Epithelial cell of proximal tubule (primary cell): ENCODE measurements around the gene AGMAT. TPM values are rescaled to one million over a fixed set of nuclear protein-coding genes. Genes with fewer than 3 reads are reported as not detected.

Source experiments
- DNase-seq: peaks from one replicate; pipeline ENCODE4 v3.0.0-alpha.2; 2011; ENCODE audit warnings: low read depth
- H3K4me3 ChIP-seq: 2 replicates; pipeline ENCODE4 v1.5.1; 2011; ENCODE audit warnings: low read depth, mild to moderate bottlenecking, low read length
- CTCF ChIP-seq: conservative IDR thresholded peaks from 2 replicates; pipeline ENCODE4 v1.5.1; 2012; ENCODE audit warnings: low read depth, mild to moderate bottlenecking, low read length
- total RNA-seq: library from RNA; depleted of rRNA; stranded (reverse); fragments of >200 nt; gene quantifications from 2 replicates; pipeline ENCODE4 v1.2.3, GENCODE V29; 2015

Gene AGMAT
- total RNA-seq, 1 donor from 2014 or later, result 3.2 TPM

GRCh38 chr1:15525050-15526020 lies 59.5 kb downstream of the AGMAT start:
- H3K4me3 ChIP-seq, result peak overlapping the region; percentile 82
- TF ChIP-seq CTCF, result no peak
- peak; percentile 78 for DNase-seq

- H3K4me3 ChIP-seq, result peak overlapping the region; percentile 79
- no peak for TF ChIP-seq CTCF
- no peak for DNase-seq
Measured at GRCh38 chr1:15524283-15525049, 60.4 kb downstream of the AGMAT start.

GRCh38 chr1:15524021-15524282 lies 60.9 kb downstream of the AGMAT start, which contains the start of gene CASP9:
TSS of gene CASP9 (minus strand) at chr1:15524215. CDS start at chr1:15524200, 15 bp downstream.
- no peak for DNase-seq
- no peak for TF ChIP-seq CTCF

GRCh38 chr1:15523104-15524020 lies 61.5 kb downstream of the AGMAT start:
- no peak for TF ChIP-seq CTCF
- no peak for DNase-seq
- peak overlapping the region; percentile 79 for H3K4me3 ChIP-seq

More at GRCh38 chr1:15524021-15524282, 60.9 kb downstream of the AGMAT start, which contains the start of gene CASP9:
- peak within 1 kb of the TSS; percentile 82 for H3K4me3 ChIP-seq

GRCh38 chr1:15522551-15522950 lies 62.3 kb downstream of the AGMAT start:
- no peak for TF ChIP-seq CTCF
- no peak overlapping the region for H3K4me3 ChIP-seq
- DNase-seq, result no peak

Other genes starting within 250 kb of the AGMAT start
- gene EFHD2, start 175.2 kb downstream of the AGMAT start, total RNA-seq, result 122 and 184 TPM in 2 replicates
- gene CTRC, start 146.6 kb downstream of the AGMAT start, total RNA-seq, result not detected in 2 replicates
- gene CELA2A, start 128.3 kb downstream of the AGMAT start, total RNA-seq, result not detected in 2 replicates
- not detected in 2 replicates for gene CELA2B, start 108.9 kb downstream of the AGMAT start, total RNA-seq
- gene CASP9, start 60.8 kb downstream of the AGMAT start, total RNA-seq, result 10.3 and 24.2 TPM in 2 replicates
- gene DNAJC16, start 58.2 kb downstream of the AGMAT start, total RNA-seq, result 9.8 and 13.5 TPM in 2 replicates
- gene DDI2, start 32.4 kb upstream of the AGMAT start, total RNA-seq, result 8.4 and 8.5 TPM in 2 replicates
- gene PLEKHM2, start 99.3 kb upstream of the AGMAT start, total RNA-seq, result 33.9 and 42.8 TPM in 2 replicates
- gene SLC25A34, start 151.2 kb upstream of the AGMAT start, total RNA-seq, result 0.07 and 0.75 TPM in 2 replicates
- gene TMEM82, start 157.4 kb upstream of the AGMAT start, total RNA-seq, result not detected in 2 replicates
- gene FBLIM1, start 173.7 kb upstream of the AGMAT start, total RNA-seq, result 194 and 246 TPM in 2 replicates
- gene UQCRHL, start 222.6 kb upstream of the AGMAT start, total RNA-seq, result 1.4 and 2.0 TPM in 2 replicates